Activated T-helper 1 cell treated with anti-CD3 and anti-CD28 coated beads, Interleukin-2, amount 50 U/mL, for 16 hours (primary cell): ENCODE measurements around the gene MFSD12.
"Not testable (repeated sequence)": the region's sequence is repeated elsewhere in the genome, so short reads cannot be mapped to it uniquely, and the experiment has no call there.

Experiments
- DNase-seq, 2 donors: peaks; one replicate each; pipeline ENCODE4 v3.0.0-alpha.2; 2020; ENCODE audit warnings: low read depth in 1 of 2, low spot score in 1 of 2

Gene MFSD12

GRCh38 chr19:3537438-3538240, 19.7 kb downstream of the MFSD12 start:
- no peak for DNase-seq

GRCh38 chr19:3537101-3537437, 20.3 kb downstream of the MFSD12 start:
- DNase-seq: no peak

DNA sequence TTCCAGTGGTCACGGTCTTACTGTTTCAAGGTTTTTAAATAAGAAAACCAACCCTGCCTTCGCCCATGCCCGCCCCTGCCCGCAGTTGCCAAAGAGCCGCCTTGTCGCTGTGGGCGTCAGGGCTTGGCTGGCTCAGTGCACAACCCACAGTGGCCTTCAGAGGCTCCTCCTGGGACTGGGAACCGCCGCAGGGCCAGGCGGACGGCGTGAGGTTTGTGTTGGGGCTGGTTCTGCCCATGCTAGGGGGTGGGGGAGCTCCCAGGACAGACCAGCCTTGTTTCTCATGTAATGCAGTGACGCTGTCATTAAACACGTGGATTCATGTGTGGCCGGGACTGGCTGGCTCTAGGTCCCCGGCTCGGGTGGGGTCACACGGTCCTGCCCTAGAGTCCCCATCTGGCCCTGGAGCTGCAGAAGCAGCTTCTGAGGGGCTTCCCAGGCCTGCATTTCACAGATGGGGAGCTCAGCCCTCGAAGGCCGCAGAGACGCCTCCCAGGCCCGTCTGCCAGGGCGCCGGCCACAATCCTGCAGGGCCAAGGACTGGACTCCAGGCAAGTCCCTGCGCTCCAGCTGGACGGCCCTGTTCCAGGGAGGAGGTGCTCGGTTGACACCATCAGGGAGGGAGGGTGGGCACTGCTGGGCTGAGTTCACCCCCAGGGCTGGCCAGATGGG, 20.8 kb downstream of the MFSD12 start:
- DNase-seq: no peak

DNA sequence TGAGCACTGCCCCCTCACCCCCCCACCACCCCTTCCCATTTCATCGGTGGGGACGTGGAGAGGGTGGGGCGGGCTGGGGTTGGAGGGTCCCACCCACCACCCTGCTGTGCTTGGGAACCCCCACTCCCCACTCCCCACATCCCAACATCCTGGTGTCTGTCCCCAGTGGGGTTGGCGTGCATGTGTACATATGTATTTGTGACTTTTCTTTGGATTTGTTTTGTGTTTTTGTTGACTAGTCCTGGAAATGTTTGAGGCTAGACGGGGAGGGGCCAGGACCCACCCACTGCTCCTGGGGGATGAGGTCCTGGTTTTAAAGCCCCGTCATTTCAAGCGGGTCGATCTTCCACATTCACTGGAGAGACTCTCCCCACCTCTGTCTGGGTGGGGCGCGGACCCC, 21.4 kb downstream of the MFSD12 start:
- no peak for DNase-seq

DNA sequence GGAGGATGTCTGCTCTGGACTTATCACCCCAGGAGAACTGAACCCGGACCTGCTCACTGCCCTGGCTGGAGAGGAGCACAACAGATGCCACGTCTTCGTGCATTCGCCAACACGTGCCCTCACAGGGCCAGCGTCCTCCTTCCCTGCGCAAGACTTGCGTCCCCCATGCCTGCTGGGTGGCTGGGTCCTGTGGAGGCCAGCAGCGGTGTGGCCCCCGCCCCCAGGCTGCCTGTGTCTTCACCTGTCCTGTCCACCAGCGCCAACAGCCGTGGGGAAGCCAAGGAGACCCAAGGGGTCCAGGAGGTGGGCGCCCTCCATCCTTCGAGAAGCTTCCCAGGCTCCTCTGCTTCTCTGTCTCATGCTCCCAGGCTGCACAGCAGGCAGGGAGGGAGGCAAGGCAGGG, 21.8 kb downstream of the MFSD12 start:
- DNase-seq: no peak

DNA sequence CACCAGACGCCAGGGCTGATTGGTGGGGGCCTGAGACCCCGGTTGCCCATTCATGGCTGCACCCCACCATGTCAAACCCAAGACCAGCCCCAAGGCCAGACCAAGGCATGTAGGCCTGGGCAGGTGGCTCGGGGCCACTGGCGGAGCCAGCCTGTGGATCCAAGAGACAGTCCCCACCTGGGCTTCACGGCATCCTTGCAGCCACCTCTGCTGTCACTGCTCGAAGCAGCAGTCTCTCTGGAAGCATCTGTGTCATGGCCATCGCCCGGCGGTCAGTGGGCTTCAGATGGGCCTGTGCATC, 22.2 kb downstream of the MFSD12 start:
- DNase-seq: no peak

GRCh38 chr19:3534375-3535234, 22.8 kb downstream of the MFSD12 start:
- no peak for DNase-seq

DNA sequence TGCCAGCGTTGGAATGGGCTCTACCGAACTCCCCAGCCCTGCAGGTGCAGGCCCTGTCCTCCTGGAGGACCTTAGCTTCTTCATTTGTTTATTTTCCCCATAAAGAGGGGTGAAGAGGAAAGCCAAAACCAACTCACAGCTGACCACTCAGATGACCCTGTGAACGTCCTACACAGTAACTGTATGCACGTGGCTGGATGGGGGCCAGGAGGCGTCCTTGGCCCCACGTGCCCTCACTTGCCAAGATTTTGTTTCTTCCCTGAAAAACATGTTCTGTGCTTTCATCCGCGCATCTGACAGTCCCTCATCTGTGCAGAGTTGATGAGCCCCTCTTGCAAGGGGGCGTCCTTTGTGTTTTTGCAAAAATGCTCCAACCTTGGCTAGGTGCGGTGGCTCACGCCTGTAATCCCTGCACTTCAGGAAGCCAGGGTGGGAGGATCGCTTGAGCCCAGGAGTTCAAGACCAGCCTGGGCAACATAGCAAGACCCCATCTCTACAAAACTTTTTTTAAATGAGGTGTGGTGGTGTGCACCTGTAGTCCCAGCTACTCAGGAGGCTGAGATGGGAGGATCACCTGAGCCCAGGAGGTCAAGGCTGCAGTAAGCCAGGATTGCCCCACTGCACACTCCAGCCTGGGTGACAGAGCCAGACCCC, 23.7 kb downstream of the MFSD12 start:
- DNase-seq: no peak

DNA sequence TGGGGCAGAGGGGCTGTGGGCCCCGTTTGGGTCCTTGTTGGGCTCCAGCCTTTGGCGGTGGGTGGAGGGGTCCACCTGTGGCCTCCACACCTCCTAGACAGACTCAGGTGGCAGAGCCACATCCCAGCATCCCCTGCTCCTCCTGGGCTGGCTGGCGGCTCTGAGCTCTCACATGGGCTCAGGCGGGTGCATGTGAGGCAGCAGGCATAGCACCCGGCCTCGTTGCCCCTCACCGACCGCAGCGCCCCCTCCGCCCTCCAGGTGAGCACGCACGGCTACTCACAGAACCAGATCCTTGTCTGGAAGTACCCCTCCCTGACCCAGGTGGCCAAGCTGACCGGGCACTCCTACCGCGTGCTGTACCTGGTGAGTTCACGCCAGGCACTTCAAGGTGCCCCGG, 24.4 kb downstream of the MFSD12 start:
- DNase-seq: no peak

- no peak for DNase-seq
Observed at GRCh38 chr19:3532154-3532786, 25.1 kb downstream of the MFSD12 start.

- DNase-seq: no peak
Observed at GRCh38 chr19:3531716-3532115, 25.7 kb downstream of the MFSD12 start.

GRCh38 chr19:3530389-3530788, 27.0 kb downstream of the MFSD12 start:
- DNase-seq: no peak

DNA sequence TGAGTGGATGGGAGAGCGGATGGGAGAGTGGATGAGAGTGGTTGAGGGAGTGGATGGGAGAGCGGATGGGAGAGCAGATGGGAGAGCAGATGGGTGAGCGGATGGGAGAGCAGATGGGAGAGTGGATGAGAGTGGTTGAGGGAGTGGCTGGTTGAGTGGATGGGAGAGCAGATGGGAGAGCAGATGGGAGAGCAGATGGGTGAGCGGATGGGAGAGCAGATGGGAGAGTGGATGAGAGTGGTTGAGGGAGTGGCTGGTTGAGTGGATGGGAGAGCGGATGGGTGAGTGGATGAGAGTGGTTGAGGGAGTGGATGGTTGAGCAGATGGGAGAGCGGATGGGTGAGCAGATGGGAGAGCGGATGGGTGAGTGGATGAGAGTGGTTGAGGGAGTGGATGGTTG, 28.1 kb downstream of the MFSD12 start:
- DNase-seq: not testable (repeated sequence)

DNA sequence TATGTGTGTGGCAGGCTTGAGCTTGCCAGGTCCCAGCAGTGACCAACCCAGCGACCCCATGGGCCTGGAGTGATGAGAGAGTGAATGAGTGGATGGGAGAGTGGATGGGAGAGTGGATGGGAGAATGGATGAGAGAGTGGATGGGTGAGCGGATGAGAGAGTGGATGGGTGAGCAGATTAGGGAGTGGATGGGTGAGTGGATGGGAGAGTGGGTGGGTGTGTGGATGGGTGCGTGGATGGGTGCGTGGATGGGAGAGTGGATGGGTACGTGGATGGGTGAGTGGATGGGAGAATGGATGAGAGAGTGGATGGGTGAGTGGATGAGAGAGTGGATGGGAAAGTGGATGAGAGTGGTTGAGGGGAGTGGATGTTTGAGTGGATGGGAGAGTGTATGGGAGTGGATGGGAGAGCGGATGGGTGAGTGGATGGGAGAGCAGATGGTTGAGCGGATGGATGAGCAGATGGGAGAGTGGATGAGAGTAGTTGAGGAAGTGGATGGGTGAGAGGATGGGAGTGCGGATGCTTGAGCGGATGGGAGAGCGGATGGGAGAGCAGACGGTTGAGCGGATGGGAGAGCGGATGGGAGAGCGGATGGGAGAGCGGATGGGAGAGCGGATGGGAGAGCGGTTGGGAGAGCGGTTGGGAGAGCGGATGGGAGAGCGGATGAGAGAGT, 28.7 kb downstream of the MFSD12 start:
- no peak for DNase-seq

DNA sequence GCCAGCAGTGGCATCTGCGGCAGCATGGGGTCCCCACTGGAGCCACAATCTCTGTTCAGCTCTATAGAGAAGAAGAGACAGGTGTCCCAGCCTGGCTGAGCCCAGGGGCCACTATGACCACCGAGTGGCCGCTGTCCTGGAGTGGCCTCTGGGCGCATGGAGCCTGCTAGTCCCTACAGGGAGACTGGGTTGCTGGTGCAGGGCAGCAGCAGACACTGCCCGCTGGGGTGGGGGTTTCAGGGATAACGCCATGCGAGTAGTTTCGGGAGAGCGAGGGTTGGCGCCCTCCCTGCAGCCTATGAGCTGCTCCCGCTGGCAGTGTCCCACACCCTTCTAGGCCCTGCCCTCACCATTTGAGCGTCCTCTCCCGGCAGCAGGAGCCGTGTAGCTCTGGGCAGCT, 29.3 kb downstream of the MFSD12 start:
- no peak for DNase-seq

GRCh38 chr19:3527238-3527910, 30.0 kb downstream of the MFSD12 start:
- no peak for DNase-seq

- no peak for DNase-seq
Observed at GRCh38 chr19:3526507-3527237, 30.7 kb downstream of the MFSD12 start.

DNA sequence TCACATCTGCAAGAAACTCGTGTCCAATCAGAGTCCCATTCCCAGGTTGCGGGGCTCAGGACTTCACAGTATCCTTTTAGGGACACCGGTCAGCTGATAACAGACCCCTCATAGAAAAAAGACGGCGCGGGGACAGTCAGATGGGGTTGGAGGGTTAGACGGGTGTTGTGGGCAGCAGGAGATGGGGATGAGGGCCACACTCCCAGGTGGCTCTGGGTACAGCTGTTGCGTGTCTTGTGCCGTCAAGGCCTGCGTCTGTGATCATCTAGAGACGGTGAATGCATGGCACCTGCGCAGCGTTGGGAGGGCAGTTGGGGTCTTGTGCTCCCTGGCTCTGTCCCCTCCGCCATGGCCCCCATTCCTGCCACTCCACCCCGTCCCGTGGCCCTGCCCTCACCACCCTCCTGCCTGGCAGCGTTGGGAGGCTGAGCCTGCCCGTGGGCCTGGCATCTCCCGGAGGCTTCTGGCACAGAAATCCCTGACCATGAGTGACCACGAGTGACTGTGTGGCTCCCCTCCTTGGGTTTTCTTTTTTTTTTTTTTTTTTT, 32.4 kb downstream of the MFSD12 start:
- no peak for DNase-seq
